WTC11 (cell line): ENCODE measurements around the gene ATP2B2.

Experiments used
- CTCF ChIP-seq: fragments of 200-600 bp; IDR thresholded peaks from 2 replicates; pipeline ENCODE4 v1.8.0; 2022; ENCODE audit warnings: antibody characterized with exemption
- GTF2I ChIP-seq: fragments of 250-450 bp; sonication (Bioruptor Pico); conservative IDR thresholded peaks from 2 replicates; pipeline ENCODE4 v1.4.0; 2021; ENCODE audit warnings: mild to moderate bottlenecking
- HMGXB4 ChIP-seq: sonication (generic); formaldehyde crosslinking; IDR thresholded peaks from 2 replicates; pipeline ENCODE4 v1.8.1; 2023; ENCODE audit warnings: mild to moderate bottlenecking, moderate library complexity, missing genetic modification reagents
- JUN ChIP-seq: sonication (generic); formaldehyde crosslinking; IDR thresholded peaks from 2 replicates; pipeline ENCODE4 v1.8.0; 2023; ENCODE audit warnings: mild to moderate bottlenecking, missing genetic modification reagents
- NFYB ChIP-seq: sonication (generic); formaldehyde crosslinking; conservative IDR thresholded peaks from 2 replicates; pipeline ENCODE4 v1.8.0; 2022; ENCODE audit warnings: low read depth, missing genetic modification reagents
- OVOL2 ChIP-seq: fragments of 250-450 bp; sonication (Bioruptor Pico); IDR thresholded peaks from 2 replicates; pipeline ENCODE4 v1.9.0; 2021; ENCODE audit warnings: mild to moderate bottlenecking, borderline replicate concordance
- SP1 ChIP-seq: sonication (generic); formaldehyde crosslinking; conservative IDR thresholded peaks from 2 replicates; pipeline ENCODE4 v1.8.1; 2022; ENCODE audit warnings: missing genetic modification reagents
- TCF7 ChIP-seq: sonication (generic); formaldehyde crosslinking; IDR thresholded peaks from 2 replicates; pipeline ENCODE4 v1.8.0; 2022; ENCODE audit warnings: mild to moderate bottlenecking, low read depth, missing genetic modification reagents, moderate library complexity
- USF2 ChIP-seq: sonication (generic); formaldehyde crosslinking; IDR thresholded peaks from 2 replicates; pipeline ENCODE4 v1.8.1; 2023; ENCODE audit warnings: mild to moderate bottlenecking, missing genetic modification reagents, moderate library complexity
- ZNF138 ChIP-seq: sonication (generic); formaldehyde crosslinking; conservative IDR thresholded peaks from 2 replicates; pipeline ENCODE4 v1.8.1; 2022; ENCODE audit warnings: mild to moderate bottlenecking, moderate library complexity, missing genetic modification reagents
- ZNF263 ChIP-seq: sonication (generic); formaldehyde crosslinking; IDR thresholded peaks from 2 replicates; pipeline ENCODE4 v1.8.1; 2022; ENCODE audit warnings: low read depth, mild to moderate bottlenecking, moderate library complexity, missing genetic modification reagents

GRCh38 chr3:10342781-10343180 lies 162.6 kb downstream of the ATP2B2 start:
- TF ChIP-seq CTCF, result no peak
- TF ChIP-seq ZNF263 (CRISPR knock-in tag), result no peak
- no peak for TF ChIP-seq OVOL2 (CRISPR knock-in tag)
- no peak for TF ChIP-seq USF2
- no peak for TF ChIP-seq TCF7 (CRISPR knock-in tag)
- TF ChIP-seq HMGXB4 (CRISPR knock-in tag), result no peak
- TF ChIP-seq NFYB (CRISPR knock-in tag), result no peak
- no peak for TF ChIP-seq JUN (CRISPR knock-in tag)
- no peak for TF ChIP-seq SP1 (CRISPR knock-in tag)
- TF ChIP-seq GTF2I (CRISPR knock-in tag), result no peak
- TF ChIP-seq ZNF138, result no peak
